ENCODE data around the gene CSF1R.

Gene CSF1R

GRCh38 chr5:150132740-150133139 is 46.4 kb upstream of the CSF1R start:
- no peak for TF ChIP-seq TAF1 (IDR thresholded peaks at IDR 0.05; ENCODE audit: low read depth)
- TF ChIP-seq EGR1 (IDR thresholded peaks at IDR 0.05) = no peak
- TF ChIP-seq CREB1 (IDR thresholded peaks at IDR 0.05; ENCODE audit: low read depth) = no peak
- no peak for TF ChIP-seq TEAD4 (IDR thresholded peaks at IDR 0.05)
- TF ChIP-seq RAD21 (IDR thresholded peaks at IDR 0.05; ENCODE audit: low read depth) = no peak
- no peak for TF ChIP-seq EP300 (IDR thresholded peaks at IDR 0.05; ENCODE audit: borderline replicate concordance)
- TF ChIP-seq, protein P1, sequence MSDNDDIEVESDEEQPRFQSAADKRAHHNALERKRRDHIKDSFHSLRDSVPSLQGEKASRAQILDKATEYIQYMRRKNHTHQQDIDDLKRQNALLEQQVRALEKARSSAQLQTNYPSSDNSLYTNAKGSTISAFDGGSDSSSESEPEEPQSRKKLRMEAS (IDR thresholded peaks at IDR 0.05) = no peak
- no peak for TF ChIP-seq FOXM1 (IDR thresholded peaks at IDR 0.05; ENCODE audit: borderline replicate concordance, low read depth)
- TF ChIP-seq YY1 (IDR thresholded peaks at IDR 0.05; ENCODE audit: low read depth) = no peak
- no peak for TF ChIP-seq NFIC (IDR thresholded peaks at IDR 0.05)
- TF ChIP-seq CEBPB (IDR thresholded peaks at IDR 0.05) = no peak
- no peak for TF ChIP-seq ZBTB7A (IDR thresholded peaks at IDR 0.05; ENCODE audit: low read depth)
- TF ChIP-seq, protein P2, sequence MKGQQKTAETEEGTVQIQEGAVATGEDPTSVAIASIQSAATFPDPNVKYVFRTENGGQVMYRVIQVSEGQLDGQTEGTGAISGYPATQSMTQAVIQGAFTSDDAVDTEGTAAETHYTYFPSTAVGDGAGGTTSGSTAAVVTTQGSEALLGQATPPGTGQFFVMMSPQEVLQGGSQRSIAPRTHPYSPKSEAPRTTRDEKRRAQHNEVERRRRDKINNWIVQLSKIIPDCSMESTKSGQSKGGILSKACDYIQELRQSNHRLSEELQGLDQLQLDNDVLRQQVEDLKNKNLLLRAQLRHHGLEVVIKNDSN (IDR thresholded peaks at IDR 0.05) = no peak
- TF ChIP-seq TCF12 (IDR thresholded peaks at IDR 0.05; ENCODE audit: low read depth) = no peak
- TF ChIP-seq, protein P3, sequence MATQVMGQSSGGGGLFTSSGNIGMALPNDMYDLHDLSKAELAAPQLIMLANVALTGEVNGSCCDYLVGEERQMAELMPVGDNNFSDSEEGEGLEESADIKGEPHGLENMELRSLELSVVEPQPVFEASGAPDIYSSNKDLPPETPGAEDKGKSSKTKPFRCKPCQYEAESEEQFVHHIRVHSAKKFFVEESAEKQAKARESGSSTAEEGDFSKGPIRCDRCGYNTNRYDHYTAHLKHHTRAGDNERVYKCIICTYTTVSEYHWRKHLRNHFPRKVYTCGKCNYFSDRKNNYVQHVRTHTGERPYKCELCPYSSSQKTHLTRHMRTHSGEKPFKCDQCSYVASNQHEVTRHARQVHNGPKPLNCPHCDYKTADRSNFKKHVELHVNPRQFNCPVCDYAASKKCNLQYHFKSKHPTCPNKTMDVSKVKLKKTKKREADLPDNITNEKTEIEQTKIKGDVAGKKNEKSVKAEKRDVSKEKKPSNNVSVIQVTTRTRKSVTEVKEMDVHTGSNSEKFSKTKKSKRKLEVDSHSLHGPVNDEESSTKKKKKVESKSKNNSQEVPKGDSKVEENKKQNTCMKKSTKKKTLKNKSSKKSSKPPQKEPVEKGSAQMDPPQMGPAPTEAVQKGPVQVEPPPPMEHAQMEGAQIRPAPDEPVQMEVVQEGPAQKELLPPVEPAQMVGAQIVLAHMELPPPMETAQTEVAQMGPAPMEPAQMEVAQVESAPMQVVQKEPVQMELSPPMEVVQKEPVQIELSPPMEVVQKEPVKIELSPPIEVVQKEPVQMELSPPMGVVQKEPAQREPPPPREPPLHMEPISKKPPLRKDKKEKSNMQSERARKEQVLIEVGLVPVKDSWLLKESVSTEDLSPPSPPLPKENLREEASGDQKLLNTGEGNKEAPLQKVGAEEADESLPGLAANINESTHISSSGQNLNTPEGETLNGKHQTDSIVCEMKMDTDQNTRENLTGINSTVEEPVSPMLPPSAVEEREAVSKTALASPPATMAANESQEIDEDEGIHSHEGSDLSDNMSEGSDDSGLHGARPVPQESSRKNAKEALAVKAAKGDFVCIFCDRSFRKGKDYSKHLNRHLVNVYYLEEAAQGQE (IDR thresholded peaks at IDR 0.05; ENCODE audit: low read depth) = no peak

GRCh38 chr5:150131978-150132694 is 45.8 kb upstream of the CSF1R start:
- TF ChIP-seq CREB1 (IDR thresholded peaks at IDR 0.05; ENCODE audit: low read depth) (no peak), ZBTB7A (IDR thresholded peaks at IDR 0.05; ENCODE audit: low read depth) (no peak), RAD21 (IDR thresholded peaks at IDR 0.05; ENCODE audit: low read depth) (no peak)
- TF ChIP-seq, protein P2 (IDR thresholded peaks at IDR 0.05) = no peak
- TF ChIP-seq, protein P1 (IDR thresholded peaks at IDR 0.05) = no peak

DNA sequence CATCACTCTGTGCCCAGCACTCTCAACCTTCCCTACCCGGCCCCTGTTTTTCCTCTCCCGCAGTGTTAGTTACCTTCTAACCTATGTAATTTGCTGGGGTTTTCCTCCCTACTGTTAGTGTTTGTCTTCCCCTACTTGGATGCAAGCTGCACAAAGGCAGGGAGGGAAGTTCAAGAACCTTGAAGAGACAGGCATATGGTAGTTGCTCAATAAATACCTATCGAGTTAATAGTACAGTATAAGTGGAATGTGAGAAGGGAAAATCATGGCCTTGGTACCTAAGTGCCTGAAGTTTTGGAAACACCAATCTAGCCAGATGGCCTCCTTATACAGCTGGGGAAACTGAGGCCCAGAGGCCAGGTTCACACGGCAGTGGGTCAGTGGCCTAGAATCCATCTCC is 45.1 kb upstream of the CSF1R start:
- no peak for TF ChIP-seq CREB1 (IDR thresholded peaks at IDR 0.05; ENCODE audit: low read depth)
- no peak for TF ChIP-seq EGR1 (IDR thresholded peaks at IDR 0.05)
- TF ChIP-seq TEAD4 (IDR thresholded peaks at IDR 0.05) = no peak
- no peak for TF ChIP-seq TCF12 (IDR thresholded peaks at IDR 0.05; ENCODE audit: low read depth)
- TF ChIP-seq FOXM1 (IDR thresholded peaks at IDR 0.05; ENCODE audit: borderline replicate concordance, low read depth) = no peak
- TF ChIP-seq TAF1 (IDR thresholded peaks at IDR 0.05; ENCODE audit: low read depth) = no peak
- TF ChIP-seq EP300 (IDR thresholded peaks at IDR 0.05; ENCODE audit: borderline replicate concordance) = no peak
- TF ChIP-seq CEBPB (IDR thresholded peaks at IDR 0.05) = no peak
- no peak for TF ChIP-seq ZBTB7A (IDR thresholded peaks at IDR 0.05; ENCODE audit: low read depth)
- TF ChIP-seq RAD21 (IDR thresholded peaks at IDR 0.05; ENCODE audit: low read depth) = no peak

DNA sequence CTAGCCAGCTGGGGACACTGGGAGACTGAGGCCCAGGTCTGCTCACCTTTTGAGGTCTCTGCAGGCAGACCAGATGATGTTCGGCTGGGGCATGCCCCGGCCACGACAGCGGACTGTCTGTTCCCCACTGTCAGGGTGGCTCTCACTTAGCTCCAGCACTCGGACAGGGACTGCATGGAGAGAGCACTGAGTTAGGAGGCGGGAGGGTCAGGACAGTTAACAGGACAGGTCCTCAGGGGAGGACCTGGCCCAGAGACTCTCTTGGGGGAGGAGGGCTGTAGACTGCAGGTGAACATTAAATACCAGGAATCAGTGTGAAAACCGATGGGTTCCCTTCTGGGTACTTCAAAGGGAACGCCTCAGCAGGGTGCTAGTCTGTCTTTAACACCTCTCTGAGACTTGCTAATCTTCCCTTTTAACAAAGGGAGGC is 44.2 kb upstream of the CSF1R start:
- no peak for TF ChIP-seq EGR1 (IDR thresholded peaks at IDR 0.05)
- no peak for TF ChIP-seq CREB1 (IDR thresholded peaks at IDR 0.05; ENCODE audit: low read depth)
- no peak for TF ChIP-seq ZBTB7A (IDR thresholded peaks at IDR 0.05; ENCODE audit: low read depth)
- no peak for TF ChIP-seq TAF1 (IDR thresholded peaks at IDR 0.05; ENCODE audit: low read depth)

DNA sequence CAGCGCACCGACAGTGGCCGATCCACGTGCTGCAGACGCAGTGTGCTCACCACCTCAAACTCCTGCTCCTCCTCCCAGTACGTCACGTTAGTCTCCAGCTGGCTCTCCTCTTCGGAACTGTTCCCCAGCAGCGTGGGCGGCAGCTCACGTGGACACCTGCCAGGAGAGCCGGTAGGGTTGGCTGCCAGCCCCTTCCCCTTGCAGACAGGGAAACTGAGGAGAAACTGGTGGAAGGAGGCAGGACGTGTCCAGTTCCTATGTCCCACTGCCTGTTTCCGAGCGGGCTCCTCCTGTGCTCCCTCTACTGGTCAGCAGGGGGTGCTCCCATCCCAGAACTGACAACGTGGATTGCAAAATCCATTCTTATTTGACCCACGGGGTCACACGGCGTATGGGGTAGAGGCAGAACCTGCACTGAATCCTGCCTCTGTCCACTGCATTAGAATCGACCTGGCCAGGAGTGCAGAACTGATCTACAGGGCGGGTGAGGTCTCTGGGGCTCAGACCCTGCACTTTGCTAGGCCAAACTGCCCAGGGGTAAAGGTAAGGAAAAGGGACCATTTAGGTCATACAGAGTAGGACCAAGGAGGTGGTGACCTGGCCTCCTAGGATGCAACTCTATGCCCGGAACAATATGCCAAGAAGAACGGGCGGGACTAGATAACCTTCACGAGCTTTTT is 43.6 kb upstream of the CSF1R start:
- TF ChIP-seq FOXM1 (IDR thresholded peaks at IDR 0.05; ENCODE audit: borderline replicate concordance, low read depth) (no peak), RAD21 (IDR thresholded peaks at IDR 0.05; ENCODE audit: low read depth) (peak; percentile 89), CEBPB (IDR thresholded peaks at IDR 0.05) (peak; percentile 96), EGR1 (IDR thresholded peaks at IDR 0.05) (peak; percentile 69)
- TF ChIP-seq, protein P3 (IDR thresholded peaks at IDR 0.05; ENCODE audit: low read depth) = no peak
- TF ChIP-seq, protein P2 (IDR thresholded peaks at IDR 0.05) = peak; percentile 4; the same call in 1 of the 2 replicates
- TF ChIP-seq, protein P1 (IDR thresholded peaks at IDR 0.05) = peak; percentile 89
